Measurements from ENCODE around the gene THY1. TPM values are rescaled to one million over a fixed set of nuclear protein-coding genes. Genes with fewer than 3 reads are reported as not detected.

The THY1 gene
- total and polyA plus RNA-seq, 9 of the 15 experiments (the other 6 are each of a cell fraction or from before 2014, with no cell fraction given): 0.07 to 0.40 (median 0.16) TPM; not detected in 5

DNA sequence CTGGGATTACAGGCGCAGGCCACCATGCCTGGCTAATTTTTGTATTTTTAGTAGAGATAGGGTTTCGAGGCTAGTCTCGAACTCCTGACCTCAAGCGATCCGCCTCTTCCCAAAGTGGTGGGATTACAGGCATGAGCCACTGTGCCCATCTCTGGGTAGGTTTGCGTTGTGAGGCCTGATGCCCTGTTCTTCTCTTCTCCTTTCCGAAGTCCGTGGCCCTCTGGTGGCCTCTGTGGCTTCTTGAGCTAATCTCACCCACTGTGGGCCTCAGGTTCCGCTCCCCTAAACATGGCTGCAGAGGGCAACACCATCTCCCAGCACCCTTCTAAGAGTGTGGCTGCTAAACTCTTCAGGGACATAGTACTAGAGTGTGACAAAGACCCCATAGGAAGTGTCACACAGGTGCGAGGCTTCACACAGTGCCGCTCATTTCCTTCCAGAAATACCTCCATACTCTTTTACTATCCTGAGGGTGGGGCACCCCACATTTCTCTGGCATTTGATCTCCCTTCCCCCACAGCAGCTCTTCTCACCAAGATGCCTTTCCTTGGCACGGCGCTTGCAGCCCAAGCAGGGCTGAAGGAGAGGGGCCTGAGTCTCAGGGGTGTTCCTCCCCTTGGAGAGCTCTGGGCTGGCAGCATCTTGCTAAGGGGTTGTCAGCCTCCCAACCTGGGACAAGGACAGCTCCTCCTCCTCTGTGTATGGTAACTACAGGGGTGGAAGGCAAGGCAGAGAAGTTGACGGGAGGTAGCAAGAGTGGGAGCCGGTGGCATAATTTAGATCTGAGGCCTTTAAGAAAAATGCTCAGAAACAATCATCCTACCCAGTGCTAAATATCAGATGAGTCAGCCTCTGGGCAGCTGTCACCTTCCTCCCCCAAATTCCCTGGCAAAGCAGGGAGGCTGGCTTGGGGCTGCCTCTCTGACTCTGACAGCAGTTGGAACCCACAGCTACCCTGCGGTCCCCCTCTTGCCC lies 6.1 kb downstream of the THY1 start:
- FAIRE-seq: no peak
- H3K9ac ChIP-seq (ENCODE audit: insufficient read depth in 1 of 2, low read depth in 2 of 2, low read length in 2 of 2): no peak overlapping the region
- no peak for TF ChIP-seq ZNF143 (CRISPR knock-in tag; IDR thresholded peaks at IDR 0.05)
- TF ChIP-seq E2F3 (CRISPR knock-in tag; IDR thresholded peaks at IDR 0.05): no peak
- TF ChIP-seq, protein P1, sequence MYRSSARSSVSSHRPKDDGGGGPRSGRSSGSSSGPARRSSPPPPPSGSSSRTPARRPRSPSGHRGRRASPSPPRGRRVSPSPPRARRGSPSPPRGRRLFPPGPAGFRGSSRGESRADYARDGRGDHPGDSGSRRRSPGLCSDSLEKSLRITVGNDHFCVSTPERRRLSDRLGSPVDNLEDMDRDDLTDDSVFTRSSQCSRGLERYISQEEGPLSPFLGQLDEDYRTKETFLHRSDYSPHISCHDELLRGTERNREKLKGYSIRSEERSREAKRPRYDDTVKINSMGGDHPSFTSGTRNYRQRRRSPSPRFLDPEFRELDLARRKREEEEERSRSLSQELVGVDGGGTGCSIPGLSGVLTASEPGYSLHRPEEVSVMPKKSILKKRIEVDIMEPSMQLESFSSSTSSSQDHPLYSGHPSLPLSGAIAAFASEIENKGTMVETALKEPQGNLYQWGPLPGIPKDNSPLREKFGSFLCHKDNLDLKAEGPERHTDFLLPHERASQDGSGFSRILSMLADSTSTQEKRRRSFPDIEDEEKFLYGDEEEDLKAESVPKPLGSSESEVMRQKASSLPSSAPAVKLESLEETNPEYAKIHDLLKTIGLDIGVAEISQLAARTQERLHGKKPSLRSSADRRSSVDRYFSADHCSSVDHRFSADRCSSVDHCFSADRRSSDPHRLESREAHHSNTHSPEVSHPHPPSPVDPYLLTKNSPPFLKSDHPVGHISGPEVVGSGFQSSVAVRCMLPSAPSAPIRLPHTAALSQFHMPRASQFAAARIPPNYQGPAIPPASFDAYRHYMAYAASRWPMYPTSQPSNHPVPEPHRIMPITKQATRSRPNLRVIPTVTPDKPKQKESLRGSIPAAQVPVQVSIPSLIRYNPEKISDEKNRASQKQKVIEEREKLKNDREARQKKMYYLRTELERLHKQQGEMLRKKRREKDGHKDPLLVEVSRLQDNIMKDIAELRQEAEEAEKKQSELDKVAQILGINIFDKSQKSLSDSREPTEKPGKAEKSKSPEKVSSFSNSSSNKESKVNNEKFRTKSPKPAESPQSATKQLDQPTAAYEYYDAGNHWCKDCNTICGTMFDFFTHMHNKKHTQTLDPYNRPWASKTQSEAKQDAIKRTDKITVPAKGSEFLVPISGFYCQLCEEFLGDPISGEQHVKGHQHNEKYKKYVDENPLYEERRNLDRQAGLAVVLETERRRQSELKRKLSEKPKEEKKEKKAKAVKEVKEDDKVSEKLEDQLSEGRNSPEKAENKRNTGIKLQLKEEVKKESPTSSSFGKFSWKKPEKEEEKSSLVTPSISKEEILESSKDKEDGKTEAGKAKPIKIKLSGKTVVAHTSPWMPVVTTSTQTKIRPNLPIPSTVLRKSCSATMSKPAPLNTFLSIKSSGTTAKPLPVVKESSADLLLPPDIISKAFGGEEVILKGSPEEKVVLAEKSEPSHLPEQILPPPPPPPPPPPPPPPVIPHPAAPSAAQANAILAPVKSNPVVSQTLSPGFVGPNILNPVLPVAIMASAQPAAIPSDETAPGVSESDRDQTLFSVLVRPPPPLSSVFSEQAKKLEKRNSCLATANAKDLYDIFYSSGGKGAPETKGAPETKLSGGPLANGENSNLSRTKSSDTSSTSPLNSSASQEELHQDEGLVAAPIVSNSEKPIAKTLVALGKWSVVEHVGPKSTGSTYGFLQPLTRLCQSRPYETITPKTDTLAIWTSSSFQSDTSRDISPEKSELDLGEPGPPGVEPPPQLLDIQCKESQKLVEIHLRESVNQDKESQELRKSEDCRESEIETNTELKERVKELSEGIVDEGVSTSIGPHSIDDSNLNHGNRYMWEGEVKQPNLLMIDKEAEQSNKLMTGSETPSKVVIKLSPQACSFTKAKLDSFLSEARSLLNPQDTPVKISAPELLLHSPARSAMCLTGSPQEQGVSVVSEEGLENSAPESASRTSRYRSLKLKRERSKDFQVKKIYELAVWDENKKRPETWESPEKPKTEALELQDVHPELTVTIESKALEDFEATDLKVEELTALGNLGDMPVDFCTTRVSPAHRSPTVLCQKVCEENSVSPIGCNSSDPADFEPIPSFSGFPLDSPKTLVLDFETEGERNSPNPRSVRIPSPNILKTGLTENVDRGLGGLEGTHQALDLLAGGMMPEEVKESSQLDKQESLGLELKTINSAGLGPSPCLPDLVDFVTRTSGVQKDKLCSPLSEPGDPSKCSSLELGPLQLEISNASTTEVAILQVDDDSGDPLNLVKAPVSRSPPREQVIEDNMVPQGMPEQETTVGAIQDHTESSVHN (IDR thresholded peaks at IDR 0.05; ENCODE audit: borderline replicate concordance in 1 of 2, low read depth in 1 of 2): no peak
- no peak for TF ChIP-seq SP2 (IDR thresholded peaks at IDR 0.05; ENCODE audit: extremely low read depth, low read depth, low read length, poor library complexity, severe bottlenecking)
- no peak for TF ChIP-seq ARHGAP35 (IDR thresholded peaks at IDR 0.05; ENCODE audit: partially characterized antibody)
- TF ChIP-seq NONO (IDR thresholded peaks at IDR 0.05; ENCODE audit: low read depth in 2 of 2, low read length in 1 of 2): no peak
- TF ChIP-seq ZNF384 (IDR thresholded peaks at IDR 0.05; ENCODE audit: low read depth, low read length): no peak
- TF ChIP-seq, protein P2, sequence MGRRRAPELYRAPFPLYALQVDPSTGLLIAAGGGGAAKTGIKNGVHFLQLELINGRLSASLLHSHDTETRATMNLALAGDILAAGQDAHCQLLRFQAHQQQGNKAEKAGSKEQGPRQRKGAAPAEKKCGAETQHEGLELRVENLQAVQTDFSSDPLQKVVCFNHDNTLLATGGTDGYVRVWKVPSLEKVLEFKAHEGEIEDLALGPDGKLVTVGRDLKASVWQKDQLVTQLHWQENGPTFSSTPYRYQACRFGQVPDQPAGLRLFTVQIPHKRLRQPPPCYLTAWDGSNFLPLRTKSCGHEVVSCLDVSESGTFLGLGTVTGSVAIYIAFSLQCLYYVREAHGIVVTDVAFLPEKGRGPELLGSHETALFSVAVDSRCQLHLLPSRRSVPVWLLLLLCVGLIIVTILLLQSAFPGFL (CRISPR knock-in tag; IDR thresholded peaks at IDR 0.05): no peak
- TF ChIP-seq DNMT1 (IDR thresholded peaks at IDR 0.05): no peak

More for the DNA sequence above, 6.1 kb downstream of the THY1 start:
- CTCF ChIA-PET (ENCODE audit: low intra/inter-chr PET ratio): no interaction called here
- Histone ChIP-seq H2AFZ (ENCODE audit: low read depth, low read length) (no peak overlapping the region), H3K4me2 (ENCODE audit: insufficient read depth, low read length) (no peak overlapping the region), H3K9me1 (ENCODE audit: control insufficient read depth, insufficient read depth, low read length) (no peaks in the 10 kb centered on the region), H3K27me3 (ENCODE audit: control insufficient read depth in 2 of 2, insufficient read depth in 2 of 2, low read length in 2 of 2) (0 out of 5 replicates have a peak, but pooled peaks cover 0 to 7% of the 10 kb centered on the region in 2 experiments), H4K20me1 (replicated peaks; ENCODE audit: control insufficient read depth, insufficient read depth, low read length) (0 out of 2 replicates have a peak, but pooled peaks cover 2% of the 10 kb centered on the region), H3K36me3 (ENCODE audit: control insufficient read depth, insufficient read depth, low read length) (no peaks in the 10 kb centered on the region), H3K27ac (ENCODE audit: extremely low read depth, low read depth, low read length) (no peak overlapping the region), H3K4me3 (no peak overlapping the region), H3K79me2 (ENCODE audit: control insufficient read depth, insufficient read depth, low read length) (no peaks in the 10 kb centered on the region), H3K4me1 (replicated peaks in 1 of 2; ENCODE audit: control insufficient read depth in 2 of 2, insufficient read depth in 2 of 2, low read length in 2 of 2) (peaks cover 0 to 2% of the 10 kb centered on the region in 2 experiments; a peak in 2 of 5 replicates), H3K9me3 (replicated peaks; ENCODE audit: control insufficient read depth, insufficient read depth, low read depth, low read length) (no peaks in the 10 kb centered on the region)
- peak in 1 of 4 experiments; percentile 4 for DNase-seq (ENCODE audit: extremely low read depth in 1 of 4, low spot score in 3 of 4)
- no TSS peak for BruUV-seq (replicated peaks)
- no peak for ATAC-seq
- POLR2A ChIA-PET: interaction anchor here (0.8 kb wide), 1 partner anchor 13 kb away, joined by 3 read pairs; no protein-coding TSS in a partner anchor
- WGBS (ENCODE audit: insufficient coverage, low coverage, missing lambda C conversion rate): 66% methylated on average over 16 of the region's 16 CpGs
- in situ Hi-C loops (cut with MboI): no loop called here
- intact Hi-C loops (cut with micrococcal nuclease): no loop called here
